ENCODE measurements around the gene SYMPK.

- no peak for TF ChIP-seq POLR2AphosphoS5 (IDR thresholded peaks at IDR 0.05)
- TF ChIP-seq CTCF (IDR thresholded peaks at IDR 0.05): no peak
Measured at GRCh38 chr19:45765702-45766295, 97.1 kb downstream of the SYMPK start.
